Esophagus squamous epithelium (tissue), 4 donors: Measurements from ENCODE around the gene MIF4GD.

Source experiments
- POLR2A ChIP-seq, 4 donors: fragments of 450-650 bp; IDR thresholded peaks; one replicate each; pipeline ENCODE4 v1.6.1; 2017; ENCODE audit warnings: antibody characterized with exemption in 4 of 4, mild to moderate bottlenecking in 4 of 4, moderate library complexity in 3 of 4
- TF ChIP-seq, protein P1 (sequence below), 6 experiments: fragments of 450-650 bp in 4 of 6; fragments of 200-600 bp in 2 of 6; sonication (generic) in 2 of 6; IDR thresholded peaks; one replicate each; pipeline ENCODE4 v1.5.1; 2016 to 2019; ENCODE audit warnings: antibody characterized with exemption in 6 of 6, mild to moderate bottlenecking in 4 of 6, moderate library complexity in 4 of 6

DNA sequence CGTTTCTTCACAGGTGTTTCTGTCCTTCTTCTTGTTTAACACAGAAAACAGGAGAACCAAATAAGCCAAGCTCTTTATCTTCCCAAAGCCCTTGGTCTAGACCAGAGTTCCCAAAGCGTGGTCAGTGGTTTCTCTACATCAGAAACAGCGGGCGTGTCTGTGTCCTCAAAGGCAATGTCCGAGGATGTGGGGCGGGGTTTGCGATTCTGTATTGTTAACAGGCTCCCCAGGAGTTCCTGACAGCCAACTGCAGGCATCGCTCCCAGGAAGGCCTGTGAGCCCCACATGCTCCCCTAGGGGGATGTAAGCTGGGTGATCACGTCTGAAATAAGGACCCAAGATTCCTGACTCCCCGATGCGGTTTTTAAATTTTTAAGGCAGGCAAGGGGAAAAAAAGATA lies 46.6 kb upstream of the MIF4GD start:
- TF ChIP-seq POLR2A (IDR thresholded peaks at IDR 0.05): no peak
- TF ChIP-seq, protein P1, sequence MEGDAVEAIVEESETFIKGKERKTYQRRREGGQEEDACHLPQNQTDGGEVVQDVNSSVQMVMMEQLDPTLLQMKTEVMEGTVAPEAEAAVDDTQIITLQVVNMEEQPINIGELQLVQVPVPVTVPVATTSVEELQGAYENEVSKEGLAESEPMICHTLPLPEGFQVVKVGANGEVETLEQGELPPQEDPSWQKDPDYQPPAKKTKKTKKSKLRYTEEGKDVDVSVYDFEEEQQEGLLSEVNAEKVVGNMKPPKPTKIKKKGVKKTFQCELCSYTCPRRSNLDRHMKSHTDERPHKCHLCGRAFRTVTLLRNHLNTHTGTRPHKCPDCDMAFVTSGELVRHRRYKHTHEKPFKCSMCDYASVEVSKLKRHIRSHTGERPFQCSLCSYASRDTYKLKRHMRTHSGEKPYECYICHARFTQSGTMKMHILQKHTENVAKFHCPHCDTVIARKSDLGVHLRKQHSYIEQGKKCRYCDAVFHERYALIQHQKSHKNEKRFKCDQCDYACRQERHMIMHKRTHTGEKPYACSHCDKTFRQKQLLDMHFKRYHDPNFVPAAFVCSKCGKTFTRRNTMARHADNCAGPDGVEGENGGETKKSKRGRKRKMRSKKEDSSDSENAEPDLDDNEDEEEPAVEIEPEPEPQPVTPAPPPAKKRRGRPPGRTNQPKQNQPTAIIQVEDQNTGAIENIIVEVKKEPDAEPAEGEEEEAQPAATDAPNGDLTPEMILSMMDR (IDR thresholded peaks at IDR 0.05): no peak
